Fibroblast of villous mesenchyme (primary cell): Measurements from ENCODE around the gene LGALS9. TPM values are rescaled to one million over a fixed set of nuclear protein-coding genes. Genes with fewer than 3 reads are reported as not detected.
A peak's percentile ranks its signal among the peaks of the same experiment; 100 is the strongest.

Experiments
- DNase-seq: peaks from one replicate; pipeline ENCODE4 v3.0.0-alpha.2; 2010; ENCODE audit warnings: low read depth
- H3K4me3 ChIP-seq: 2 replicates; pipeline ENCODE4 v1.5.1; 2011; ENCODE audit warnings: low read depth, mild to moderate bottlenecking, low read length
- total RNA-seq: library from RNA; depleted of rRNA; stranded (reverse); fragments of >200 nt; gene quantifications from 2 replicates; pipeline ENCODE4 v1.2.3, GENCODE V29; 2012
- TF ChIP-seq, protein P1 (sequence below): IDR thresholded peaks from 2 replicates; pipeline ENCODE4 v1.5.1; 2012; ENCODE audit warnings: low read depth, mild to moderate bottlenecking, low read length; ENCODE audit not compliant: insufficient read depth

LGALS9 gene
- total RNA-seq, 1 donor: 1.7 TPM

DNA sequence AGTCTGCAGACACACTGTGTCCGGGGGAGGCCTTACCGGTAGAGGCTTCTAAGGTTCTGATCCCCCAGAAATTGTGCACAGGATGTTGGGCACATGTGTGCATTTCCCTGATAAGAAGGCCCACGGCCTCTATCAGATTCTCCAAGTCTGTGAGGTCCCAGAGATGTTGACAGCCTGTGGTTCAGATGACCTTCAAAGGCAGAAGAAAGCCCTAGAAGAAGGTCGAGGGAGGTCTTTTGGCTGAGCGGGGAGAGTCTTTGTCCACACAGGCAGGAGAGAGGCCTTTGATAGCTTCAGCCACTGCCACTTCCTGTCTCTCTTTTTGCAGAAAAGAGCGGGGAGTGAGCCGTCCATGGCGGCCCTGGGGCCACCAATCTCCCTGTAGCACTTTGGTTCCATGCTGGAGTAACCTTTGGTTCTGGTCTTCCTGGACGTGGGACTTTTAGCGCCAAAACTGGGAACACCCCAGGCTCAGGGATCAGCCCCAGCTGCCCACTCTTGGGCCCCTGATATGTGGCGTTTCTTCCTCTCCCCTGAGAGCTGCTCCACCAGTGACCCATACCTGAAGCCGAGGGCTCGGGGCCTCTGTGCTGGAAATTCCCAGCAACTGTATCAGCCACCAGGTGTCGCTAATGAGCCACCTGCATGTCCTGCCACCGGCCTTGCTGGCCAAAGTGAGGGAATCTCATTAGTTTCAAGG, 28.1 kb upstream of the LGALS9 start:
- no peak overlapping the region for H3K4me3 ChIP-seq
- DNase-seq: peak; percentile 64
- TF ChIP-seq, protein P1, sequence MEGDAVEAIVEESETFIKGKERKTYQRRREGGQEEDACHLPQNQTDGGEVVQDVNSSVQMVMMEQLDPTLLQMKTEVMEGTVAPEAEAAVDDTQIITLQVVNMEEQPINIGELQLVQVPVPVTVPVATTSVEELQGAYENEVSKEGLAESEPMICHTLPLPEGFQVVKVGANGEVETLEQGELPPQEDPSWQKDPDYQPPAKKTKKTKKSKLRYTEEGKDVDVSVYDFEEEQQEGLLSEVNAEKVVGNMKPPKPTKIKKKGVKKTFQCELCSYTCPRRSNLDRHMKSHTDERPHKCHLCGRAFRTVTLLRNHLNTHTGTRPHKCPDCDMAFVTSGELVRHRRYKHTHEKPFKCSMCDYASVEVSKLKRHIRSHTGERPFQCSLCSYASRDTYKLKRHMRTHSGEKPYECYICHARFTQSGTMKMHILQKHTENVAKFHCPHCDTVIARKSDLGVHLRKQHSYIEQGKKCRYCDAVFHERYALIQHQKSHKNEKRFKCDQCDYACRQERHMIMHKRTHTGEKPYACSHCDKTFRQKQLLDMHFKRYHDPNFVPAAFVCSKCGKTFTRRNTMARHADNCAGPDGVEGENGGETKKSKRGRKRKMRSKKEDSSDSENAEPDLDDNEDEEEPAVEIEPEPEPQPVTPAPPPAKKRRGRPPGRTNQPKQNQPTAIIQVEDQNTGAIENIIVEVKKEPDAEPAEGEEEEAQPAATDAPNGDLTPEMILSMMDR: peak; percentile 96

DNA sequence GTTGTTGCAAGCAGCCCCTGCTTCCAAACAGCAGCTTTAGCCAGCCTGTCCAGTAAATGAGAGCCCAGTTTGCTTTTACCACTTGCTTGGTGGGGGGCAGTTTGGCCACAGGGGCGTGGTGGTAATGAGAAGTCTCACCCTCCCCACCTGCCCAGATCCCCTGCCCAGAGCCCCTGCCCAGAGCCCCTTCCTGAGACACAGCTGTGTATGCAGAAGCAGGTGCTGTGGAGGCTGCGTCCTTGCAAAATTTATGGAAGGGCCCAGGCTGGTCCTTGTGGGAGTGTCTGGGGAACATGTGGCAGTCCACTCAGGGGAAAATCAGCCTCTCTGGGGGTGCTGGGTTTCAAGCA, 27.6 kb upstream of the LGALS9 start:
- H3K4me3 ChIP-seq: no peak overlapping the region
- TF ChIP-seq, protein P1: no peak
- no peak for DNase-seq

DNA sequence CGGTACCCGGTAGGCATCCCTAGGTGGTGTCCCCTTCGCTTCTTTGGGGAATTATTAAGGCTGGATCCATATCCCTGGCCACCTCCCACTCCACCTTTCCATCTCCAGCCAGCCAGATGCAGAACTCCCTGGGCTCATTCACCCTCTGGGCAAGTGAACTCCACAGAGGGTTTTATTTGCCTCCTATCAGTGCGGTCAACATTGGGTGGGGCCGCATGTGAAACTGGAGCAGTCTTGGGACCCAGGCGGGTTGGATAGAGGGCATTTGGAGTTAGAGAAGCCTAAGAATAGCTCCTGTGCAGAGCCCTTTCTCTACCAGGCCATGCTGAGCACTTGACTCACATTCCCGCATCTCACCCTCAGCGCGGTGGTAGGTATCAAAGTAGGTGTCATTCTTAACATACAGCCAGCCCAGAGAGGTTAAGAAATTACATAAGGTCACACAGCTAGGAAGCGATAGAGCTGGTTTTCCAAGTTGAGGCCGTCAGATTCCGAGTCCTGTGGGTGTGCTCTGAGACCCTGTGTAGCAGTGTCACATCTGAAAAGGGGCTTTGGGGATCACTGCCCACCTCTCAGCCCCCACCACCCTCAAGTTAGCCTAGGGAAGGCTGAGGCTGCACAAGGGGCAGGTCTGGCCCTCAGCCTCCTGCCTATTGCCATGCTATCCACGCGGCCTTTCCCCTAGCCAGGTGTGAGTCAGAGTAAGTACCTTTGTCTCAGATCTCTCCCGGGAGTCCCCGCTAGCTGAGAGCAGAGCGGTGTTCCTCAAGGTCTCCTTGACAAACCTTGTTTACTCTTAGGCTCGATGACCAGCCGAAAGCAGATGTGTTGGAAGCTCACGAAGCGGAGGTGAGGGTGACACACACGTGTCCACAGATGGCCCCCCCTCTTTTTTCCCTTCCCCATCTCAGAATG, 26.9 kb upstream of the LGALS9 start:
- TF ChIP-seq, protein P1: no peak
- H3K4me3 ChIP-seq: no peak overlapping the region
- DNase-seq: no peak

DNA sequence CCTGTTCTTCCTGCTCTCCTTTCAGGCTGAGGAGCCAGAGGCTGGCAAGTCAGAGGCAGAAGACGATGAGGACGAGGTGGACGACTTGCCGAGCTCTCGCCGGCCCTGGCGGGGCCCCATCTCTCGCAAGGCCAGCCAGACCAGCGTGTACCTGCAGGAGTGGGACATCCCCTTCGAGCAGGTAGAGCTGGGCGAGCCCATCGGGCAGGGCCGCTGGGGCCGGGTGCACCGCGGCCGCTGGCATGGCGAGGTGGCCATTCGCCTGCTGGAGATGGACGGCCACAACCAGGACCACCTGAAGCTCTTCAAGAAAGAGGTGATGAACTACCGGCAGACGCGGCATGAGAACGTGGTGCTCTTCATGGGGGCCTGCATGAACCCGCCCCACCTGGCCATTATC, 25.6 kb upstream of the LGALS9 start:
- TF ChIP-seq, protein P1: no peak
- no peak for DNase-seq
- H3K4me3 ChIP-seq: no peak overlapping the region

DNA sequence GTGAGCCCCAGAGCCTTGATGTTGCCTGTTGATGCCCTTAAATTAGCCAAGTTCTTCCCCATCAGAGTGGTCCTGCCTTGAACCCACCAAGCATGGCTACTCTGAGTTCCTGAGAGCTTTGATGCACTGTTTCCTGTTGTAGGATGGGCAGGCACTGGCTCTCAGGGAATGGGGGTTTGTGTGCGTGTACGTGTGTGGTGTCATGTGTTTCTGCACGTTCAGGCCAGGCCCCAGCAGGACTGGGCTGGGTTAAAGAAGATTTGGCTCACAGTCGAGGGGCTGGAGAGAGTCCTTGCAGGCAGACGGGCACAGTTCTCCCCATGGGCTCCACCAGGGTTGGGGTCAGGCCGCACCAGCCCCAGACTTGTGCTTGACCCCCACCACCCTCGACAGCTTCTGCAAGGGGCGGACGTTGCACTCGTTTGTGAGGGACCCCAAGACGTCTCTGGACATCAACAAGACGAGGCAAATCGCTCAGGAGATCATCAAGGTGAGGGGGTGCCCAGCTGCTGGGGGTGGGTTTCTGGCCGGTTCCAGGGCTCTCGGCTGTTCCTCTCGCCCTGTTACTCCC, 23.4 kb upstream of the LGALS9 start:
- no peak for DNase-seq
- H3K4me3 ChIP-seq: no peak overlapping the region
- TF ChIP-seq, protein P1: no peak

DNA sequence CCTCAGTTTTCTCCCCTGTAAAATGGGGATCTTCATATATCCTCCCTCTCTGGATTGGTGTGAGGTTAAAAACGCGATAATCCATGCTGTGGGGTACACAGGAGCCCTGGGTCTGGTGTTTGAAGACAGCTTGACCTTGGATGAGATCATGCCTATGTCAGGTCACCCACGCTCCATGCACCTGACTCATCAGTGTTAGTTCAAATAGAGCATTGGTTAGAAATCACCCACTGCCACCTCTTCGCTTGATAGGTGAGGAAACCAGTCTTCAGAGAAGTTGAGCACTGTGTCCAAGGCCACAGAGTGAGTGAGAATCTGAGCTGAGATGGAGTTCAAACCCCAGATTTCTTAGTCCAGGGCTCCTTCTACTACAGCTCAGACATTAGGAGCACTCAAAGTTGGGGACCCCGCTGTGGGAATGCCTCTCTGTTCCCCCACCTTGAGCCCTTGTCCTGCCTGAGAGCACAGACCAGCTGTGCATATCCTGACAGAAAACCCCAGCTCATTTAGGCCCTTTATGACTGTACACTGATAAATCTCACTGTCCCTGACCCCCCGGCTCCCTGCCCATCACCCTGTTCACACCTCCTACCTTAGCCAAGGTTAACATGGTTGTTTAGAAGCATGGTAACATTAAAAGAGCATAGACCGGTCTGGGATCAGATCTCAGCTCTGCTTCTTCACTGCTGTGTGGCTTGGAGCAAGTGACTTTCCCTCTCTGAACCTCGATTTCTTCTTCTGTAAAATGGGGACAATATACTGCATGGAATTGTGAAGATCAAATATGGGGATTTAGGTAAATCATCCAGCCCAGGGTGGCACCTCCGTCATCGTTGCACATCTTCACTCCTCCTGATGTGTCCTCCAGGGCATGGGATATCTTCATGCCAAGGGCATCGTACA, 22.4 kb upstream of the LGALS9 start:
- DNase-seq: no peak
- H3K4me3 ChIP-seq: no peak overlapping the region
- TF ChIP-seq, protein P1: no peak
